ENCODE measurements around the gene HPF1. TPM values are rescaled to one million over a fixed set of nuclear protein-coding genes. Genes with fewer than 3 reads are reported as not detected.

HPF1 gene
- total RNA-seq, 1 donor from 2014 or later: 49.8 TPM

- no peaks in the 10 kb centered on the region for H3K4me1 Mint-ChIP-seq
- no peak overlapping the region for H3K27ac Mint-ChIP-seq (ENCODE audit: unreplicated experiment)
- no peak overlapping the region for H3K4me3 Mint-ChIP-seq
- H3K9me3 Mint-ChIP-seq: no peaks in the 10 kb centered on the region
- H3K27me3 Mint-ChIP-seq (ENCODE audit: low read depth): no peaks in the 10 kb centered on the region
- no peak for TF ChIP-seq CTCF (conservative IDR thresholded peaks at IDR 0.05)
- peaks cover 10% of the 10 kb centered on the region for H3K36me3 Mint-ChIP-seq (ENCODE audit: low read depth)
- DNase-seq (ENCODE audit: low read depth, low spot score): no peak
These were observed 68.1 kb downstream of the HPF1 start for GRCh38 chr4:169689681-169690080.

GRCh38 chr4:169682372-169683047 is 75.2 kb downstream of the HPF1 start:
- H3K27ac Mint-ChIP-seq (ENCODE audit: unreplicated experiment): no peak overlapping the region
- DNase-seq (ENCODE audit: low read depth, low spot score): no peak
- TF ChIP-seq CTCF (conservative IDR thresholded peaks at IDR 0.05): no peak
- no peaks in the 10 kb centered on the region for H3K27me3 Mint-ChIP-seq (ENCODE audit: low read depth)
- H3K4me3 Mint-ChIP-seq: no peak overlapping the region
- H3K36me3 Mint-ChIP-seq (ENCODE audit: low read depth): peaks cover 22% of the 10 kb centered on the region
- H3K9me3 Mint-ChIP-seq: peaks cover 6% of the 10 kb centered on the region
- no peaks in the 10 kb centered on the region for H3K4me1 Mint-ChIP-seq

Other genes starting within 250 kb of the HPF1 start
- gene NEK1, start 145.4 kb downstream of the HPF1 start, total RNA-seq: 13.0 and 14.7 TPM in 2 replicates
- 37.6 and 38.0 TPM in 2 replicates for gene CLCN3, start 137.4 kb downstream of the HPF1 start, total RNA-seq